ENCODE data around the gene PTGES.

DNA sequence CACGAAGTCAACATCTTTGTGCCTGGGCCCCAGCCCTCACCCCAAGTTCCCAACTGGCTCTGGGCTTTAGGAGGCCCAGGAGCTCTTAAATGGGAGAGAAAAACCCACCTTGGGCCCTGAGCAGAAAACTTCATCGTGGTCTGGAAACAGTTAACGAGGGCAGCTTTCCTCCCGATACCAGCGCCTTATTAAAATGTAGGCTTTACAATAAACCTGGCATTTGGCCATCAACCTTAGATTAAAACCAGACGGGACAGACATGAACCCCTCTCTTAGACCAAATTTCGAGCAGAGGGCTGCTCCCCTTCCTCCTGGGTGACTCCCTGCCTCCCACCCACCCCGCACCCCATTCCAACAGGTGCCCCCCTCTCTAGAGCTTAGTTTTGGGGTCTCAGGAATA, 48.0 kb downstream of the PTGES start:
- TF ChIP-seq, protein P1, sequence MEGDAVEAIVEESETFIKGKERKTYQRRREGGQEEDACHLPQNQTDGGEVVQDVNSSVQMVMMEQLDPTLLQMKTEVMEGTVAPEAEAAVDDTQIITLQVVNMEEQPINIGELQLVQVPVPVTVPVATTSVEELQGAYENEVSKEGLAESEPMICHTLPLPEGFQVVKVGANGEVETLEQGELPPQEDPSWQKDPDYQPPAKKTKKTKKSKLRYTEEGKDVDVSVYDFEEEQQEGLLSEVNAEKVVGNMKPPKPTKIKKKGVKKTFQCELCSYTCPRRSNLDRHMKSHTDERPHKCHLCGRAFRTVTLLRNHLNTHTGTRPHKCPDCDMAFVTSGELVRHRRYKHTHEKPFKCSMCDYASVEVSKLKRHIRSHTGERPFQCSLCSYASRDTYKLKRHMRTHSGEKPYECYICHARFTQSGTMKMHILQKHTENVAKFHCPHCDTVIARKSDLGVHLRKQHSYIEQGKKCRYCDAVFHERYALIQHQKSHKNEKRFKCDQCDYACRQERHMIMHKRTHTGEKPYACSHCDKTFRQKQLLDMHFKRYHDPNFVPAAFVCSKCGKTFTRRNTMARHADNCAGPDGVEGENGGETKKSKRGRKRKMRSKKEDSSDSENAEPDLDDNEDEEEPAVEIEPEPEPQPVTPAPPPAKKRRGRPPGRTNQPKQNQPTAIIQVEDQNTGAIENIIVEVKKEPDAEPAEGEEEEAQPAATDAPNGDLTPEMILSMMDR (IDR thresholded peaks at IDR 0.05; ENCODE audit: insufficient read depth, low read depth, low read length): no peak
- no peak for TF ChIP-seq EZH2 (IDR thresholded peaks at IDR 0.05; ENCODE audit: insufficient read depth, low read length)
